Cardiac muscle cell (in vitro differentiated cells and primary cell): Measurements from ENCODE around the gene CES2. TPM values are rescaled to one million over a fixed set of nuclear protein-coding genes. Genes with fewer than 3 reads are reported as not detected.
"Not testable (repeated sequence)": the region's sequence is repeated elsewhere in the genome, so short reads cannot be mapped to it uniquely, and the experiment has no call there.

Experiments
- DNase-seq, 2 donors: peaks; one replicate each; pipeline versions ENCODE4 v3.0.0 to v3.0.0-alpha.2; 2010 to 2017; ENCODE audit warnings: low read depth in 1 of 2, low spot score in 1 of 2
- H3K27ac ChIP-seq: fragments of 200-600 bp; sonication (generic); 2 replicates; pipeline ENCODE4 v1.5.1; 2016
- H3K27me3 ChIP-seq: fragments of 200-600 bp; sonication (generic); 2 replicates; pipeline ENCODE4 v1.6.0; 2016; ENCODE audit warnings: control low read depth
- H3K36me3 ChIP-seq: fragments of 200-600 bp; sonication (generic); 2 replicates; pipeline ENCODE4 v1.5.1; 2016; ENCODE audit warnings: control low read depth
- H3K4me1 ChIP-seq: fragments of 200-600 bp; sonication (generic); 2 replicates; pipeline ENCODE4 v1.8.1; 2017; ENCODE audit warnings: low read depth, mild to moderate bottlenecking, mixed run types
- H3K4me3 ChIP-seq: fragments of 200-600 bp; sonication (generic); 2 replicates; pipeline ENCODE4 v1.5.1; 2016; ENCODE audit warnings: mild to moderate bottlenecking
- H3K9me3 ChIP-seq: fragments of 200-600 bp; sonication (generic); 2 replicates; pipeline ENCODE4 v1.5.1; 2017; ENCODE audit warnings: low read depth, mild to moderate bottlenecking, control low read depth
- polyA plus RNA-seq: library from polyadenylated mRNA; unstranded; fragments of >200 nt; fragmentation: Nextera tagmentation; extraction: Ambion mirVana; gene quantifications from 2 replicates; pipeline ENCODE4 v1.2.1, GENCODE V29; 2016
- total RNA-seq: library from RNA; depleted of rRNA; stranded (reverse); fragments of >200 nt; gene quantifications from 2 replicates; pipeline ENCODE4 v1.2.3, GENCODE V29; 2016
- TF ChIP-seq, protein P1 (sequence below): IDR thresholded peaks from 2 replicates; pipeline ENCODE4 v1.5.1; 2012; ENCODE audit warnings: low read depth, mild to moderate bottlenecking, low read length

The CES2 gene
- total and polyA plus RNA-seq, 2 experiments from 2014 or later, result 69.1 to 84.2 TPM

DNA sequence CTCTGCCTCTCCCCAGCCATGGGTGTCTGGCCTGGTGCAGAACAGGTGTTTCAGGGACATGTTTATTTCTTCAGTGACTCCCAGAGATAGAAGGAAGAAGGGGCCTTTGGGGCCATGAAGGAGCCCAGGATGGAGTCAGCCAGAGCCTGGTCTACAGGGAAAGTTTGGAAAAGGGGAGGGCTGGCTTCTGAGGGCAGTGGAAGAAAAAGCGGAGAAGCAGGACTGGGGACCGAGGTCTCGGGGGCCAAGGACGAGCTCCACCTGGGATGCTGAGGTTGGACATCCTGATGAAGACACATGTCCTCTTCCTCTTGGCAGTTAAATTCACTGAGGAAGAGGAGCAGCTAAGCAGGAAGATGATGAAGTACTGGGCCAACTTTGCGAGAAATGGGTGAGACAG lies 7.7 kb downstream of the CES2 start:
- peaks cover 6% of the 10 kb centered on the region for H3K27me3 ChIP-seq
- no peak overlapping the region for H3K27ac ChIP-seq
- DNase-seq, result no peak
- peaks cover 28% of the 10 kb centered on the region for H3K36me3 ChIP-seq
- H3K9me3 ChIP-seq, result no peaks in the 10 kb centered on the region
- H3K4me1 ChIP-seq, result no peaks in the 10 kb centered on the region
- TF ChIP-seq, protein P1, sequence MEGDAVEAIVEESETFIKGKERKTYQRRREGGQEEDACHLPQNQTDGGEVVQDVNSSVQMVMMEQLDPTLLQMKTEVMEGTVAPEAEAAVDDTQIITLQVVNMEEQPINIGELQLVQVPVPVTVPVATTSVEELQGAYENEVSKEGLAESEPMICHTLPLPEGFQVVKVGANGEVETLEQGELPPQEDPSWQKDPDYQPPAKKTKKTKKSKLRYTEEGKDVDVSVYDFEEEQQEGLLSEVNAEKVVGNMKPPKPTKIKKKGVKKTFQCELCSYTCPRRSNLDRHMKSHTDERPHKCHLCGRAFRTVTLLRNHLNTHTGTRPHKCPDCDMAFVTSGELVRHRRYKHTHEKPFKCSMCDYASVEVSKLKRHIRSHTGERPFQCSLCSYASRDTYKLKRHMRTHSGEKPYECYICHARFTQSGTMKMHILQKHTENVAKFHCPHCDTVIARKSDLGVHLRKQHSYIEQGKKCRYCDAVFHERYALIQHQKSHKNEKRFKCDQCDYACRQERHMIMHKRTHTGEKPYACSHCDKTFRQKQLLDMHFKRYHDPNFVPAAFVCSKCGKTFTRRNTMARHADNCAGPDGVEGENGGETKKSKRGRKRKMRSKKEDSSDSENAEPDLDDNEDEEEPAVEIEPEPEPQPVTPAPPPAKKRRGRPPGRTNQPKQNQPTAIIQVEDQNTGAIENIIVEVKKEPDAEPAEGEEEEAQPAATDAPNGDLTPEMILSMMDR, result no peak
- H3K4me3 ChIP-seq, result no peak overlapping the region

DNA sequence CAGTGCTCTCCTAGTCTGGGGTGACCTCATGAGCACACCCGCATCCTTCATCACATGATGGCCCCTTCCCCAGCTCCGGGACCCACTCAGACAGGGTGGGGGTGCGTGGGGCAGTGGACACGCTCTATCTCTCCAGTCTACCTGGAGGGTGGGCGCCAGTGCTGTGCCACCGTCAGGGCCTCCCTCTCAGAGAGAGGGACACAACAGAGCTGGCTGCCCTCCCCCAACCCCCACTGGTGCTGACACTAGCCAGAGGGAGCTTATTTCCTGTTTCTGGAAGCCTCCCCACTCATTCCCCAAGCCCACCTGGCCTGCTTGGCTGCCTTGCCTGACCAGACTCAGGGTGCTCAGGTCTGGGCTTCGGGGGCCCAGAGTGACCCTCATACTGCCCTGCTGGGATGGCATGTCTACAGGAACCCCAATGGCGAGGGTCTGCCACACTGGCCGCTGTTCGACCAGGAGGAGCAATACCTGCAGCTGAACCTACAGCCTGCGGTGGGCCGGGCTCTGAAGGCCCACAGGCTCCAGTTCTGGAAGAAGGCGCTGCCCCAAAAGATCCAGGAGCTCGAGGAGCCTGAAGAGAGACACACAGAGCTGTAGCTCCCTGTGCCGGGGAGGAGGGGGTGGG lies 8.2 kb downstream of the CES2 start:
- TF ChIP-seq, protein P1, result no peak
- Histone ChIP-seq H3K9me3 (no peaks in the 10 kb centered on the region), H3K4me1 (no peaks in the 10 kb centered on the region), H3K27ac (peak overlapping the region; percentile 34), H3K36me3 (peaks cover 28% of the 10 kb centered on the region), H3K27me3 (peaks cover 11% of the 10 kb centered on the region), H3K4me3 (no peak overlapping the region)
- DNase-seq, result no peak

DNA sequence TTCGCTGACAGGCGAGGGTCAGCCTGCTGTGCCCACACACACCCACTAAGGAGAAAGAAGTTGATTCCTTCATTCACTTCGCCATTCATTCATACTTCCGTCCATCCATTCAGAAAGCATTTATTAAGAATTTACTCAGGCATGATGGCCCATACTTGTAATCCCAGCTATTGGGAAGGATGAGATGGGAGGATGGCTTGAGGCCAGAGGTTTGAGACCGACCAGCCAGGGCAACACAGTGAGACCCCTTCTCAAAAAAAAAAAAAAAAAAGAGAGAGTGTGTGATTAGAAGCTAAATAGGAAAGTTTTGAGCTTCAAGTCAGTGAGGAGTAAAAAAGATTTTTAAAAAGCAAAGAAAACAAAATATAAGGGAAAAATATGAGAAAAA lies 8.7 kb downstream of the CES2 start:
- TF ChIP-seq, protein P1, result no peak
- DNase-seq, result no peak
- H3K27ac ChIP-seq, result peak overlapping the region; percentile 34
- no peaks in the 10 kb centered on the region for H3K9me3 ChIP-seq
- peaks cover 24% of the 10 kb centered on the region for H3K36me3 ChIP-seq
- no peak overlapping the region for H3K4me3 ChIP-seq
- no peaks in the 10 kb centered on the region for H3K4me1 ChIP-seq
- peaks cover 16% of the 10 kb centered on the region for H3K27me3 ChIP-seq

DNA sequence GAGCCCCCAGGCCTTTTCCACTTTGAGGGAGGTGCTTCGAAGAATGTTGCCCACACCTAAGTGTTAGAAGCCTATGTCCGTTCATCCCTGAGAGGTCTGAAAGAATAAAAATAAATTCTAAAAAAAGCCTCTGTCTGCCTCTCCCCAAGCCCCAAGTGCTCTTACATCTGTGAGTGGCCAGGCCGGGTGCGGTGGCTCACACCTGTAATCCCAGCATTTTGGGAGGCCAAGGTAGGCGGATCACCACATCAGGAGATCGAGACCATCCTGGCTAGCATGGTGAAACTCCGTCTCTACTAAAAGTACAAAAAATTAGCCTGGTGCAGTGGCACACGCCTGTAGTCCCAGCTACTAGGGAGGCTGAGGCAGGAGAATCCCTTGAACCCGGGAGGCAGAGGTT lies 9.7 kb downstream of the CES2 start:
- not testable (repeated sequence) for H3K4me1 ChIP-seq, DNase-seq, H3K9me3 ChIP-seq, H3K4me3 ChIP-seq
- Histone ChIP-seq H3K27me3 (peaks cover 26% of the 10 kb centered on the region), H3K36me3 (peaks cover 23% of the 10 kb centered on the region), H3K27ac (peak overlapping the region; percentile 40)

DNA sequence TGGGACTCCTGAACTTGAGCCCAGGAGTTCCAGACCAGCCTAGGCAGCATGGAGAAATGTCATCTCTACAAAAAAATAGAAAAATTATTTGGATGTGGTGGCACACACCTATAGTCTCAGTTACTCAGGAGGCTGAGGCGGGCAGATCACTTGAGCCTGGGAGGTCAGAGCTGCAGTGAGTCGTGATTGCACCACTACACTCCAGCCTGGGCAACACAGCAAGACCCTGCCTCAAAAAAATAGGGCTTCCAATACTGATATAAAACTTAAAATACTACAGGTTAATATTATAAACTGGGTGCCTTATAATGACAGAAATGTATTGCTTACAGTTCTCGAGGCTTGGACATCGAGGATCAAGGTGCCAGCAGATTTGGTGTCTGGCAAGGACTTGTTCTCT lies 10.6 kb downstream of the CES2 start:
- H3K36me3 ChIP-seq, result peaks cover 17% of the 10 kb centered on the region

DNA sequence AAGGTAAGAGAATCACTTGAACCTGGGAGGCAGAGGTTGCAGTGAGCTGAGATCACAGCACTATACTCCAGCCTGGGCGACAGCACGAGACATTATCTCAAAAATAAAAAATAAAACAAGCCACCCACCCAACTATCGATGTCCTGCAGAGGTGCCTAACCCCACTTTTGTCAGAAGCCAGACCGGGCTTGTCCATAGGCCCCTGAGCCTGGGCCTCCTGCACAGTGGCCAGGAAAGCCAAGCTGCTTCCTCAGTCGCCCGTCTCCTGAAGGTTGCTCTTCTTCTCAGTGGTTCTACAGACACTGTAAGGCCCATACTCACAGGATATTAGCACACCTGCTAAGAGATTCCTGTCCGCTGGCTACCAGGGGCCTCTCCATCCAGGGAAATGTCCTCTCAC lies 11.2 kb downstream of the CES2 start:
- peaks cover 11% of the 10 kb centered on the region for H3K36me3 ChIP-seq
- TF ChIP-seq, protein P1, result no peak
- H3K4me1 ChIP-seq, result no peaks in the 10 kb centered on the region
- DNase-seq, result no peak
- H3K27me3 ChIP-seq, result peaks cover 40% of the 10 kb centered on the region
- no peak overlapping the region for H3K4me3 ChIP-seq
- no peak overlapping the region for H3K27ac ChIP-seq
- no peaks in the 10 kb centered on the region for H3K9me3 ChIP-seq

More for the DNA sequence above, 10.6 kb downstream of the CES2 start:
- peaks cover 34% of the 10 kb centered on the region for H3K27me3 ChIP-seq
- H3K27ac ChIP-seq, result no peak overlapping the region
- no peak overlapping the region for H3K4me3 ChIP-seq
- TF ChIP-seq, protein P1, result no peak
- no peaks in the 10 kb centered on the region for H3K4me1 ChIP-seq
- no peaks in the 10 kb centered on the region for H3K9me3 ChIP-seq
- DNase-seq, result no peak
